A204.1 (cell line): ENCODE measurements around the gene DUSP9.
"Not testable (repeated sequence)": the region's sequence is repeated elsewhere in the genome, so short reads cannot be mapped to it uniquely, and the experiment has no call there.

Experiments used
- FAIRE-seq: peaks from 2 replicates; lab custom pipeline; 2012; peaks lifted over from hg19 to GRCh38; lab: Jason Lieb, UNC

DUSP9 gene

DNA sequence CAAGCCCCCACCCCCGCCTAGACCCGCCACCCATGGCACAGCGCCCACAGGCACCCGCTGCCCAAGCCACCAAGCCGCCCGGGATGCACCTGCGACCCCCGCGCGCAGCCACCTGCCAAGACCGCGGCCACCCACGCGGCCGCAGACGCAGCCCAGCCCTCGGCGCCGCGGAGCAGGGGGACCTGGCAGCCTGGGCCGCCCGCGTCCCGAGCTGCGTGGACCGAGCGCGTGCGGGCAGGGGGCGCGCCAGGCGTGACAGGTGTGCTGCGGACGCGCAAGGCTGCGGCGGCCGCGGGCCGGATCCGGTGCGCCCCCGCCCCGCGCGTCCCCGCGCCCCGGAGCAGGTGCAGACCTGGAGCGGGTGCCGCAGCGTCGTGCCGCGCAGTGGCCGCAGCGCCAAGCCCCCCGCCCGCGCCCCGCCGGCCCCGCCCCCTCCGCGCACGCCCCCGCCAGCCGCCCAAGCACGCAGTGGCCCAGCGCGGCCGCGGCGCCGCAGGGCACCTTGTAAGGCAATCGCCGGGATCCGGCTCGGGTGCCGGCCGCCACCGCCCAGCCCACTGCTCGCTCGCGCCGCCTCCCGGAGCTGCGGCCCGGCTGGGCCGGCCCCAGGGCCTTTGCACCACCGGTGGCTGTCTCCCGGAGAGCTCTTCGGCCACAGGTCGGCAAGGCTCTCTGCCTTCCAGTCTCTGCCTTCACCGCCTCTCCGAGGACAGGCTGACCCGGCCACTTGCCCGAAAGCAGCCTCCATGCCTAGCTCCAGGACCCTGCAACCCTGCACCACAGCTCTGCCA, 26.6 kb downstream of the DUSP9 start, which contains the start of gene PNCK:
Gene PNCK, minus strand, starts transcription at position 386 of the 791 bp plus-strand sequence. CDS start 737 bp downstream, outside the sequence.
- FAIRE-seq: no peak

GRCh38 chrX:153674219-153674851, 27.3 kb downstream of the DUSP9 start:
- no peak for FAIRE-seq

- FAIRE-seq: no peak
Measured at GRCh38 chrX:153681175-153681574, 34.2 kb downstream of the DUSP9 start.

- not testable (repeated sequence) for FAIRE-seq
Measured at GRCh38 chrX:153683486-153683885, 36.5 kb downstream of the DUSP9 start.

GRCh38 chrX:153684467-153685155, 37.6 kb downstream of the DUSP9 start:
- FAIRE-seq: no peak

DNA sequence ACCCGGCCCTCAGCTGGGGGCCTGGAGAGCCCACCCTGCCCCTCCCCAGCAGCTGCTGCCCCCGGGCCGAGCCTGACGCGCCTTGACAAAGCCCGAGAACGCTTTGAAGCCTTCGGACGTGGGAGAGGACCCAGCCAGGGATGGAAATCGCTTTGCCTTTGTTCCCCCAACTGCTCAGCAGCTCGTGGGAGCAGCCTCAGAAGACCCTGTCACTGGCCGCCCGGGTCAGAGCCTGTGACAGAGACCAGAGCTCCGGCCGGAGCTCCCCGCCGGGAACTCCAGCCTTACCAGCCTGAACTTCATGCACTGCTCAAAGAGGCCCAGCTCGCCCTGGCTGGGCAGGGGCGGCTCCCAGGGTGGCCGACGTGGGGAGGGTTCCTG, 38.1 kb downstream of the DUSP9 start:
- FAIRE-seq: no peak

DNA sequence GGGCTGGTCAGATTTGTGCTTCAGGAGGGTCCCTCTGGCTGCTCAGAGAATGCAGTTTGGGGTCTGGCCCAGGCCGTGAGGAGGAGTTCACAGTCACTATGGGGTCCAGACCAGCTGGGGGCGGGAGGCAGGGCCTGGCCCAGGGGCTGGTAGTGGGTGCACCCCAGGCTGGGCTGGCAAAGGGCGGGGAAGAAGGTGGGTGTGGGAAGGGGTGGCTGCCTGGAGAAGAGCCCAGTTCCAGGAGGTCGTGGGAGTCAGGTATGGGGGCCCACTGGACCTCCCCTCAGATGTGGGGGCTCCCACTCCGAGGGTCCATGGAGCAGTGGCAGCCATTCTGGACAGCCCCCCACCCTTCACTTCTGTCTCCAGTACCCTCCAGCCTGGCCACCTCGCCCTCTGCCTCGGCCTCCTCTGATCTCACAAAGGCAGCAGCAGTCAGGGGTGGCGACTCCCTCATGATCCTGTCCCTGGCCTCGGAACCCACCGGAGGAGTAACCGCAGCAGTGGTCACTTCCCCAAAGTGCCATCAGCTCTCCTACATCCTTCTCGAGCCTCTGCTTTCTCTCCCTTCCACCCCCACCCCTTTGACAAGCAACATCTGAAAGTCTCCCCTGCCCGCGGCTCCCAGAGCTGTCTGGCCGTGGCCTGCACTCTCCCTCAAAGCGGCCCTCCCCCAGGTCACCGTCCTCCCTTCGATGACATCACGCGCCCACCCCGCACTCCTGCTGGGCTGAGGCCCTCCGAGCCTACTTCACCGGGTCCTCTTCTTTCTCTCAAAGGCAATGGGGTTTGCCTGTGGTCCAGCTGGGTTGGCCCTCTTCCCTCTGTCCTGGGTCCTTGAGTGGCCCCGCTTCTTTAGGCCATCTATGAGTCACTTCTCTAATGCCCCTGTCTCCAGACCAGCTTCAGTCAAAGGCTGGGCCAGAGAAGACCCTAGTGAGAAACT, 39.0 kb downstream of the DUSP9 start:
- no peak for FAIRE-seq

GRCh38 chrX:153686711-153687110, 39.7 kb downstream of the DUSP9 start:
- FAIRE-seq: no peak

DNA sequence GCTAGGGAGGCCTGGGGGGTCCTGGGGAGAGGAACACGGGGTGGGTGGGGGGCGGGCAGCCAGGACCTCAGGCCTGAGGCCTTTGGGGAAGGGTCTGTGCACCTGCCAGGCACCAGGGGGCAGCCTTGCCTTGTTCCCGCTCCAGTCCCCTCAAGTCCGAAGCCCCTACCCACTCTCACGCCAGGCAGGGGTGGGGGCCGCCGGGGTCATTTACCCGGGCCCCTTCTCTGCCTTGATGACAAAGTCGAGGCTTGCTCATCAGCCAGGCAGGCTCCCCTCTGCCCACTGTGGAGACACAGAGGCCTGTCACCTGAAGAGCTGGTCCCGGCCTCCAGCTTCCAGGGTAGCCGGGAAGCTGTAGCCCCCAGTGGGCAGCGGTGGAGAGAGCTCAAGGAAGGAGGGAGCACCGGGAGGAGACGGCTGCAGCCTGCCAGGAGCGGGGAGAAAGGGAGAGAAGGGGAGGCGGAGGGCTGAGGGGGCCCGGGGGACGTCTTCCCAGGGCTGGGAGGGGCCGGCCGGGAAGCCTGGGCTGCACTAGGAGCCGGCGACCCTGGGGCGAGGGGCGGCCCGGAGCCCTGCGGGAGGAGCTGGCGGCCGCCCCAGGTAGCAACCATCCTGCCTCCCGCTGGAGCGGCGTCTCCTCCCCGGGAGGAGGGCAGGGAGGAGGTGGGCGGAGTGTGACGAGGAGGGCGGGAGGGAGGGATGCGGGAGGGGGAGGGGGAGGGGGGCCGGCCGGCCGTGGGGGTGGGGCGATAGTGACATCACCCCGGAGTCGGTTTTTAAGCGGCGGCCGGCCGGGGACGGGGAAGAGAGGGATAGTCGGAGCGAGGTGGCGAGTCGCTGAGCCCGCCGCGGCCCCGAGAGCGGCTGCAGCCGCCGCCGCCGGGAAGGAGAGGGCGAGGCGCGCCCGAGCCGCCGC, 40.4 kb downstream of the DUSP9 start, which contains the start of gene SLC6A8:
Gene SLC6A8, plus strand, starts transcription at position 806 of the 919 bp plus-strand sequence. CDS start 649 bp downstream, outside the sequence.
- FAIRE-seq: no peak

DNA sequence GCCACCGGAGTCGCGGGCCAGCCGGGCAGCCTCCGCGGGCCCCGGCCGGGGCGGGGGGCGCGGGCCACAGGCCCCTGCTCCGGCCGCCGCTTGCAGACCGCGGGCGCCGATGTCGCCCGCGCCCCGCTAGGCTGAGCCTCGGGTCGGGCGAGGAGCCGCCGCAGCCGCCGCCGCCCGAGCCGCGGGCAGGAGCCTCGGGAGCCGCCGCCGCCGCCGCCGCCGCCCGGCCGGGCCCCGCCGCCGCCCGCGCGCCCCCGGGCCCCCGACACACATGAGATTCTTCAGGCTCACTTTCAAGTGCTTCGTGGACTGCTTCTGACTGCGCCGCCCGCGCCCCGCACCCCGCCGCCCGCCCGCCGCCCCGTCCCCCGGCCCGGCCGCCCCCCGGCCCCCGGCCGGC, 41.1 kb downstream of the DUSP9 start:
- FAIRE-seq: no peak

DNA sequence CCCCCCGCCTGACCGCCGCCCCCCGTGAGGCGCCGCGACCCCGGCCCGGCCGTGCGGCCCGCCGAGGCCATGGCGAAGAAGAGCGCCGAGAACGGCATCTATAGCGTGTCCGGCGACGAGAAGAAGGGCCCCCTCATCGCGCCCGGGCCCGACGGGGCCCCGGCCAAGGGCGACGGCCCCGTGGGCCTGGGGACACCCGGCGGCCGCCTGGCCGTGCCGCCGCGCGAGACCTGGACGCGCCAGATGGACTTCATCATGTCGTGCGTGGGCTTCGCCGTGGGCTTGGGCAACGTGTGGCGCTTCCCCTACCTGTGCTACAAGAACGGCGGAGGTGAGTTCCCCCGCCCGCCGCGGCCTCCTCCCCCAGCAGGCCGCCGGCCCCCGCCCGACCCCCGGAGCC, 41.5 kb downstream of the DUSP9 start:
- FAIRE-seq: no peak

DNA sequence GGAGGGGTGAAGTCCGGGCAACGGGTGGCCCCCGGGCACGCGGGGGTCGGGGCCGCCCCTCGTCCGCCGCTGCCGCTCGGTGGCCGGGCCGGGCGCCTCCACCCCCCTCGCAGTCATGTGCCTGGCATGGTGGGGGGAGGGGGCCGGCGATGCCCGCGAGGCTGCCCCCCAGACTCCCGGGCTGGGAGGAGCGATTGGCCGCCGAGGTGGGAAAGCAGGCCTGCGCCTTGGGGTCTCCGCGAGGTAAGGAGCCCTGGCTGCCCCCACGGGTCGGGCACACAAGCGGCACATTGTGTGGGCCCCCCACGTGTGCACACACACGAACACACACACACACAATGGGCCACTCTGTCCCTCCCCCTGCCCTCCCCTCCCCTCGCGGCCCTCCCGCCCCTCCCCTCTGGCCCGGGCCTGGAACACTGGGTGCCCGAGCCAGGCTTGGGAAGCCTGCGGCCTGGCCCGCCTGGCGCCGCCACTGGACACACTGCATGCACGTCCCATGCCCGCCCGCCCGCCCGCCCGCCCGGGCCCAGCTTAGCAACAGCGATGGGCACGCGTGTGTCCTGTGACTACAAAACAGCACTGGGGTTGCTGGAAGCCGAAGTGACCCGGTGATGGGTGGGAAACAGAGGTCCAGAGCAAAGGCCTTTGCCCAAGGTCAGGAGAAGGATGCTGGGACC, 42.0 kb downstream of the DUSP9 start:
- no peak for FAIRE-seq

DNA sequence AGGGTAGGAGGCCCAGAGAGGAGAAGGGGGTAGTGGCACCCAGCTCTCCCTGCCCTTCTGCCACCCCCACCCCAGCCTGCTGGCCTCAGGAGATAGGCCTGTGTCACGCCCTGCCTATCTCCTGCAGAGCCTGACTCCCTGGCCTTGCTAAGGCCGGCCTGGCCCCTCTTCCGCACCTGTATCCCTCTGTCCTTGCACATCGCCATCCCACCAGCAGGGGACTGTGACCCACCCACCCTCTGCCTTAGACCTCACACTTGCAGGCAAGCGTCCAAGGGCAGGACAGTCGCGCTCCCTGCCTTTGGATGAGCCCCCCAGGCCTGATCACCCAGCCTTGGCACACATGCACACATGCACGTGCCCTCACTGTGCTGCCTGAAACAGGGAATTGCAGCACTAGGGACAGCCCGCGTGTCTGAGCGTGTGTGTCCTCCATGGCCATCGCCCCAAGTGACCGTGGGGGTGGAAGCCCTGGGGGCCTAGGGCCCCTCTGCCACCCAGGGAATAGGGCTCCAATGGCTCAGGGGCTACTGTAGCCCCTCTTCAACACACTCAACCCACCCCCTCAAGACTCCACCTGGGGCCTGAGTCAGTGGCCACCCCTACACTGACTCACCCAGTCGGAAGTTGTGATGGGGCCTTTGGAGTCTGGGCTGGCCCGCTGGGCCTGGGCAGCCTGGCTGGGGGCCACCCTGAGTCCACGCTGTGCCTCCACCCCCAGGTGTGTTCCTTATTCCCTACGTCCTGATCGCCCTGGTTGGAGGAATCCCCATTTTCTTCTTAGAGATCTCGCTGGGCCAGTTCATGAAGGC, 42.9 kb downstream of the DUSP9 start:
- FAIRE-seq: no peak

GRCh38 chrX:153690466-153690865, 43.5 kb downstream of the DUSP9 start:
- no peak for FAIRE-seq

DNA sequence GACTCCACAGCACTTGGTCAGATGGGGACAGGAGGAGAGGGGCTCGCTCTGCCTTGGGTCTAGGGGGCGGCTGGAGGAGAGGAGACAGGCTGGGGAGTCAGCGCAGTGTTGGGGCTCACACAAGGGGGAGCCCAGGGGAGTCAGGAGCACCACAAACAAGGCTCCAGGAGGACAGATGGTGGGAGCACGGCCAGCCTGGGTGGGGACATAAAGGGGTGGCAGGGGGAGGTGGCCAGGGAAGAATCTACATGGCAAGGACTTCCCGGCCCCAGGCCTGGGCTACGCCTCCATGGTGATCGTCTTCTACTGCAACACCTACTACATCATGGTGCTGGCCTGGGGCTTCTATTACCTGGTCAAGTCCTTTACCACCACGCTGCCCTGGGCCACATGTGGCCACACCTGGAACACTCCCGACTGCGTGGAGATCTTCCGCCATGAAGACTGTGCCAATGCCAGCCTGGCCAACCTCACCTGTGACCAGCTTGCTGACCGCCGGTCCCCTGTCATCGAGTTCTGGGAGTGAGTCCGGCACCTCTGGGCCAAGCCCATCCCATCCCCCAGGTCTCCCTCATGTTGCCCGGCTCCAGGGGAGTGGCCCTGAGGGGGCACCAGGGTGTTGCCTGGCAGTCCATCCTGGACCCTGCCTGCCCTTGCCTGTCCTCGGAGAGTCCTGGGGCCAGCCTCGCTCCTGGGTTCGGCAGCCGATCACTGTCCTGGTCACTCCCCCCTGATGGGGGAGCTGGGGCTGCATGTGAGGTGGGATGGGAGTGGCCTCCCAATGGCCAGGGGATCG, 44.2 kb downstream of the DUSP9 start:
- not testable (repeated sequence) for FAIRE-seq

GRCh38 chrX:153692003-153692402, 45.0 kb downstream of the DUSP9 start:
- FAIRE-seq: no peak

GRCh38 chrX:153692611-153693156, 45.7 kb downstream of the DUSP9 start:
- FAIRE-seq: no peak
